Measurements from ENCODE around the gene PTPRE.

DNA sequence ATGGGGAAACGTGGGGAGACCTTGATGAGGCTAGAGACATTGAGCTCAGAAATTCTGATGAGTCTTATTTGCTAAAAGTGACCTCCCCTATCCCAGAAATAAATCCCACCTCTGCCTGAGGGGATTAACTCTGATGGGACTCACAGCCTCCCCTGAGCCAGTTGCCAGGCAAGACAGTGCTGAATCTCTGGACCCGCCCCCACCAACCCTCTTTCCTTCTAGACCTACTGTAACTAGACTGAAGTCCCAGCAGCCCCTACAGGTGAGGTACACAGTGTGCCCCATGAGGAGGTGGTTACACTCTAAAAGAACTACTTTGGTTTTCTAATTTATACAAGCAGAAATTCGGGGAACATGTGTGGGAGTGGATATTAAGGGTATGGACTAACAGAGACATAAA lies 42.9 kb downstream of the PTPRE start:
- no peak for TF ChIP-seq POLR2AphosphoS5 (IDR thresholded peaks at IDR 0.05; ENCODE audit: borderline replicate concordance, low read depth, low read length)
- TF ChIP-seq EZH2 (IDR thresholded peaks at IDR 0.05), result no peak
- TF ChIP-seq FOXP2 (optimal IDR thresholded peaks at IDR 0.05; ENCODE audit: control extremely low read depth, extremely low read length, insufficient read depth), result no peak
